Aorta (tissue), 5 donors: ENCODE data around the gene JCHAIN. TPM values are rescaled to one million over a fixed set of nuclear protein-coding genes. Genes with fewer than 3 reads are reported as not detected.
A peak's percentile ranks its signal among the peaks of the same experiment; 100 is the strongest.
"Not testable (repeated sequence)": the region's sequence is repeated elsewhere in the genome, so short reads cannot be mapped to it uniquely, and the experiment has no call there.

Source experiments
- ATAC-seq: fragments of 200-7000 bp; cut with Tn5 transposase; one replicate; pipeline ENCODE4 v1.9.1; 2022; ENCODE audit warnings: moderate library complexity; ENCODE audit not compliant: low FRiP score
- DNase-seq, 2 donors: peaks; one replicate each; pipeline ENCODE4 v3.0.0-alpha.2; 2020
- H3K27ac ChIP-seq, 2 donors: one replicate each; pipeline ENCODE4 v1.5.1; 2013; ENCODE audit warnings: low read length in 2 of 2, mild to moderate bottlenecking in 2 of 2, moderate library complexity in 2 of 2, control low read depth in 1 of 2, inconsistent platforms in 1 of 2, low read depth in 1 of 2
- H3K27me3 ChIP-seq, 2 donors: one replicate each; pipeline ENCODE4 v1.6.1; 2013; ENCODE audit warnings: control low read depth in 1 of 2, low read length in 1 of 2, mild to moderate bottlenecking in 1 of 2, moderate library complexity in 1 of 2; ENCODE audit not compliant: insufficient read depth in 2 of 2, control insufficient read depth in 1 of 2
- H3K36me3 ChIP-seq, 2 donors: one replicate each; pipeline ENCODE4 v1.6.1; 2013; ENCODE audit warnings: control low read depth in 1 of 2, low read length in 1 of 2, mild to moderate bottlenecking in 1 of 2; ENCODE audit not compliant: insufficient read depth in 2 of 2, control insufficient read depth in 1 of 2
- H3K4me1 ChIP-seq, 2 donors: one replicate each; pipeline ENCODE4 v1.6.1; 2013; ENCODE audit warnings: low read length in 2 of 2, control low read depth in 1 of 2, mild to moderate bottlenecking in 1 of 2, moderate library complexity in 1 of 2; ENCODE audit not compliant: insufficient read depth in 2 of 2, control insufficient read depth in 1 of 2
- H3K4me3 ChIP-seq, 2 donors: one replicate each; pipeline ENCODE4 v1.5.1; 2013; ENCODE audit warnings: low read length in 2 of 2, control low read depth in 1 of 2, mild to moderate bottlenecking in 1 of 2
- H3K9me3 ChIP-seq: one replicate; pipeline ENCODE4 v1.6.1; 2013; ENCODE audit warnings: mild to moderate bottlenecking, low read length; ENCODE audit not compliant: control insufficient read depth
- WGBS, 2 donors: extraction: QIAGEN DNeasy Blood & Tissue Kit; methylation state at CpG; one replicate each; pipeline ENCODE4 v1.1.7; 2013; 5-methylcytosine and 5-hydroxymethylcytosine counted together
- intact Hi-C, 2 donors: fragments of 100-400 bp; cut with DNase I; formaldehyde crosslinking; loops; one replicate each; pipeline versions ENCODE4 v1.14.2 to v1.15.0; 2022
- polyA plus RNA-seq, 2 donors: library from polyadenylated mRNA; stranded (reverse); fragments of 200-250 nt; gene quantifications; one replicate each; pipeline ENCODE4 v1.2.3, GENCODE V29; 2013
- total RNA-seq, 2 donors: library from RNA; stranded (reverse); fragmentation: NEBNext Ultra II Directional; extraction: Animal tissue kit (Norgen Biotek cat#: 25700); gene quantifications; one replicate each; pipeline ENCODE4 v1.2.1, GENCODE V29; 2021
- donor health status: healthy with polysubstance abuse.
- donor health status: Bipolar disorder and iron deficiency.
- donor health status: DM: no; HTN: no; CAD: no.
- donor health status: DM: no; HTN: no; CAD: no.
- donor health status: DM: yes; HTN: yes; CAD: no.

The JCHAIN gene
- total and polyA plus RNA-seq, 4 donors: 2.7 to 33.8 (median 15.7) TPM

DNA sequence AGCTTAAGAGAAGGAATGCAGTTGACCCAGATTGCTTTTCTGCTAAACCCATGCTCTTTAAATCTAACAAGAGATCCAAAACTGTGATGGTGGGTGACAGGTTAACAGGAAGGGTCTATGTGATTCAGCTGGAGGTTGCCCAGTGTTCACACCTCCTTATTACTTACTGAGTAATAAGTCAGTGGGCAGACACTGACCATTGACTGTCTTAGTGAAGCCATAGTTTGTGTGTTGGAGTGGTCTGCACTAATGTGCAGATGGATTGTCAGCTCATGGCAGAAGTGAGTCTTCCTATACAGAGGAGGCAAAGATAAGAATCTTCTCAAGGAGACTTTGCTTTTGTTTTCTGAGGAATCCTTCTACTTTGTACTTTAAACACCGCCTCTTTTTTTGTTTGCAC is 40.2 kb upstream of the JCHAIN start:
- no peaks in the 10 kb centered on the region for H3K9me3 ChIP-seq
- intact Hi-C loops: loop anchor here (10.0 kb wide), 2 partner anchors 78 to 128 kb away; partner anchors contain the start of gene GRSF1 (in 1 of the 2)
- peaks cover 5 to 7% of the 10 kb centered on the region in 2 donors for H3K4me1 ChIP-seq
- ATAC-seq (no peak), DNase-seq (no peak)
- no peaks in the 10 kb centered on the region for H3K27me3 ChIP-seq
- peak overlapping the region in 1 of 2 donors; percentile 40 for H3K27ac ChIP-seq
- H3K4me3 ChIP-seq: peak overlapping the region; percentile 91 to 92
- 84 to 96% methylated on average over 1 of the region's 1 CpG for WGBS, 2 donors
- H3K36me3 ChIP-seq: no peaks in the 10 kb centered on the region

DNA sequence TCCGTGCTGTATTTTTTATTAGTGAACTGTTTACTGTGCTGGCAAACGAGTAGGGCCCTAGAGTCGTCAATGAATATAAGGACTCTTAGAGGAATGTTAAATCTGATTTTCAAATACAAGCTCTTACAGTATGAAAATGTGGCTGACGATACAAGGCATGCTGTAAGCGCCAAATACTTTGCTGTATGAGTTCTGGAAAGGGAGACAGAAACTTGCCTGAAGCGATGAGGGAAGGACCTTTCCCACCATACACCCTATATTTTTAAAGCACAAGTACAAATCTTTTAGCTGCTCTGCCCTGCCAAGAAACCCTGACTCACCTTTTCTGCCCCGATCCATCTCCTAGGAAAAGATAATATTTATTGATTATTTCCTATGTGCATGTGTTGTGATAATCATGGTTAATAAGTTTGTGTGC is 39.7 kb upstream of the JCHAIN start:
- intact Hi-C loops: loop anchor here (10.0 kb wide), 2 partner anchors 79 to 129 kb away; partner anchors contain the start of gene GRSF1 (in 1 of the 2)
- H3K4me3 ChIP-seq: peak overlapping the region; percentile 91 to 92
- H3K27ac ChIP-seq: peak overlapping the region; percentile 80 to 84
- H3K27me3 ChIP-seq: no peaks in the 10 kb centered on the region
- DNase-seq (no peak), ATAC-seq (no peak)
- WGBS, 2 donors: 2 to 5% methylated on average over 7 of the region's 7 CpGs
- no peaks in the 10 kb centered on the region for H3K36me3 ChIP-seq
- H3K4me1 ChIP-seq: peaks cover 5 to 7% of the 10 kb centered on the region in 2 donors
- H3K9me3 ChIP-seq: no peaks in the 10 kb centered on the region

DNA sequence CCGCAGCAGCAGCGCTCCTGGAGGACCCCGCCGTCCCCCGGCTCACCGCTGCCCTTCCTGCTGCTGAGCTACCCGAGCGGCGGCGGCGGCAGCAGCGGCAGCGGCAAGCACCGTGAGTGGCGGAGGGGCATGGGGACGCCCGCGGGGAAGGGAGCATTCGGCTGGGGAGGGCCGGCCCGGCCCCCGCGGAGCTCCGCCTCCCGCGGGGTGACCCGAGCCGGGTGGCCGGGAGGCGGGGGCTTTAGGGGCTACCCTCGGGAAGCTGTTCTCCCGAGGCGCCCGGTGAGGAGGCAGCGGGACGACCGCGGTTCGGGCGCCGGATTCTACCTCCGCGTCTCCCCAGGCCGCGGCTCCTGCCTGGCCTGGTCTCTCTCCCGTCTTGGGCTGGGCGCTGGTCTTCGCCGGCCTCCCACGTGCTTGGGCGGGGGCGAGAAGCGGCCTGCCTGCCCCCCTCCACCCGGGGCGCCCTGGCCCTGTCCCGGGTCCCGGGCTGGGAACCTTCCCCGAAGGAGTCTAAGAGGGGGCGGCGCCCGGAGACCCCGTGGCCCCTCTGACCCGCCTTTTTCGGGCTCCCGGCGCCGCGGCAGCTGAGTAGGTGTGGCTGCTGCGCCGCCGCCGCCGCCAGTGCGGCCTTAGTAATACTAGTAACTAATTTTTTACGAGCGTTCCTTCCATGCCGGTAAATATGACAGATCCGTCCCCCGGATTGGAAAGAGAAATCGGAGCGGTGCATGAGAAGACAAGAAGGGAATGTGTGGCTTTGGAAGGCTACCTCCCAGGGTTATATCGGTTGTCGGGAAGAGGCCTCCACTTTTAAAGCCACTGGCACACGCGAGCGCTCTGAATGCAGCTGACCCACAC is 39.1 kb upstream of the JCHAIN start:
- intact Hi-C loops: loop anchor here (2.0 to 10.0 kb wide), 3 partner anchors 17 to 129 kb away; partner anchors contain the start of genes GRSF1 (in 1 of the 2) and UTP3 (in 1 of the 2)
- Histone ChIP-seq H3K9me3 (no peaks in the 10 kb centered on the region), H3K27ac (peak overlapping the region; percentile 80 to 84), H3K4me1 (peaks cover 5 to 7% of the 10 kb centered on the region in 2 donors), H3K4me3 (peak overlapping the region; percentile 91 to 92), H3K27me3 (no peaks in the 10 kb centered on the region), H3K36me3 (no peaks in the 10 kb centered on the region)
- WGBS, 2 donors: 0 to 1% methylated on average over 68 to 86 of the region's 86 CpGs
- DNase-seq (peak; percentile 85 to 91), ATAC-seq (peak; percentile 89)

DNA sequence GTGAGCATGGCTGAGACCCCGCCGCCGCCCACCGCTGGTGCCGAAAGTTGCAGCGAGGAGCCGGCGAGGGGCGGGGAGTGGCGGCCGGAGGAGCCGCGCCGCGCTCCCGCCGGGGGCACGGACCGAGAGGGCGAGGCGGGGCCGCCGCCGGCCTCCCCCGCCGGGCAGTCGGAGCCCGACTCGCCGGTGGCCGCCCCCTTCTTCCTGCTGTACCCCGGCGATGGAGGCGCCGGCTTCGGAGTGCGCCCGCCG is 38.5 kb upstream of the JCHAIN start:
- ATAC-seq (peak; percentile 53), DNase-seq (no peak)
- Histone ChIP-seq H3K36me3 (no peaks in the 10 kb centered on the region), H3K4me3 (peak overlapping the region; percentile 91 to 92), H3K9me3 (no peaks in the 10 kb centered on the region), H3K27ac (peak overlapping the region; percentile 80 to 84), H3K4me1 (peaks cover 5 to 7% of the 10 kb centered on the region in 2 donors), H3K27me3 (no peaks in the 10 kb centered on the region)
- WGBS, 2 donors: 0 to 1% methylated on average over 31 to 39 of the region's 39 CpGs
- intact Hi-C loops: loop anchor here (2.0 to 10.0 kb wide), 3 partner anchors 16 to 130 kb away; partner anchors contain the start of genes GRSF1 (in 1 of the 2) and UTP3 (in 1 of the 2)

DNA sequence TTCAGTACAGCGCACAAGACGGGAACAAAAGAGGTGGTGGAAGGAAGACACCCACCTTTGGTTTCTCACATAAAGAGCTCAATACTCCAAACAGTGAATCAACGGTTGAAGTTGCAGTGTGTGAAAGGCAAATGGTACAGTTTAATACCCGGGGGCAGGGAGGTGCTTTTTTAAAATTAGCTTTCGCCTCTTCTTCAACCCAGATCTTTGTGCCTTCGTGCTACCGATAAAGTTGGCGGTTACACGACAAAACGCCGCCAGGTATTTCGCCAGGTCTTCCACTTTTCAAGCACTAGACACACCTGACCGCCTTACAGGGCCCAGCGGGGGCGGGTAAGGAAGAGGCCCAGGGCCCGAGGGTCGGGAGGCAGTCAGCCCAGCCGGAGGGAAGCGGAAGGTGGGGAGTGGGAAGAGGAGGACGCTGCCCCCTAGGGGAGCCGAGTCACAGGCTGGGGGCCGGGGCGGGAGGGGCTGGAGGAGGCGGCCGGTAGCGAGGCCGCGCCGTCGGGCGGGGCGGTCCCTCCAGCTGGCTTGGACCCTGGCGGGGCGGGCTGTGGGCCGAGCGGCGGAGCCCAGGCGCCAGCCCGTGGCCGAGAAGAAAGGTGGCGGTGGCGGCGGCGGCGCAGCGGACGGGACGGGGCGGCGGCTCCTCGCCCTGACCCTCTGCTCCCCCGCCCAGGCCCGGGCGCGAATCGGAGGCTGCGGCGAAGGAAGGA is 38.1 kb upstream of the JCHAIN start:
- no peaks in the 10 kb centered on the region for H3K27me3 ChIP-seq
- H3K4me3 ChIP-seq: peak overlapping the region; percentile 91 to 92
- peak overlapping the region; percentile 80 to 84 for H3K27ac ChIP-seq
- intact Hi-C loops: loop anchor here (2.0 to 10.0 kb wide), 3 partner anchors 16 to 130 kb away; partner anchors contain the start of genes GRSF1 (in 1 of the 2) and UTP3 (in 1 of the 2)
- peak; percentile 92 for ATAC-seq
- WGBS, 2 donors: 1% methylated on average over 40 to 58 of the region's 58 CpGs
- DNase-seq: peak; percentile 86 to 93
- H3K4me1 ChIP-seq: peaks cover 5 to 7% of the 10 kb centered on the region in 2 donors
- H3K9me3 ChIP-seq: no peaks in the 10 kb centered on the region
- no peaks in the 10 kb centered on the region for H3K36me3 ChIP-seq

DNA sequence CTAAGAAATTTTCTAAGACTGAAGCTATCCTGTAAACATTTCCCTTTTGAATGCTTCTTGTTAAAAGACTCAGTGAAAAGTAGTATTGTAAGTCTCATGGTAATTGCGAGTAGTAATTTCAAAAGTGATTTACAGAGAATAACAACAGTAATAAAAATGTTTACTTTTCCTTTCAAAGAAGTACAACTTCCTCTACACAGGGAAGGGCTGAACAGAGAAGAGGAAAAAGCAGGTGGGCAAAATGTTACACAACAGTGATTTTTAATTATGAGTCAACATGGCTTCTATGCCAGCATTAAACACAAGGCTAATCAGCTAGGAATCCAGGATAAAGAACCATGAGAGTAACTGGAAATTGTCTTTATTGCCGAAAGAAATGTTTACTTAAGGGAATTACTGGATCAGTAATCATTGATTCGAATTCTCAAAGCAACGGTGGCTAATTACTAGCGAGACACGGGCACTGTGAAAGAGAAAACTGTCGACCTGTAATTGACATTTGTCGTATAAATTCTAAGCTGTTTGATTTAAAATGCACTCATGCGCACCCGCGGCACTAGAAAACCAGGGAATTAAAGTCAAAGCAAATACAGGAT is 37.4 kb upstream of the JCHAIN start:
- intact Hi-C loops: loop anchor here (2.0 to 10.0 kb wide), 3 partner anchors 15 to 131 kb away; partner anchors contain the start of genes GRSF1 (in 1 of the 2) and UTP3 (in 1 of the 2)
- H3K27ac ChIP-seq: peak overlapping the region; percentile 80 to 84
- no peak for DNase-seq
- peaks cover 5 to 7% of the 10 kb centered on the region in 2 donors for H3K4me1 ChIP-seq
- H3K27me3 ChIP-seq: no peaks in the 10 kb centered on the region
- H3K36me3 ChIP-seq: no peaks in the 10 kb centered on the region
- H3K9me3 ChIP-seq: no peaks in the 10 kb centered on the region
- peak overlapping the region; percentile 91 to 92 for H3K4me3 ChIP-seq
- WGBS, 2 donors: 6 to 11% methylated on average over 11 of the region's 11 CpGs
- ATAC-seq: no peak

DNA sequence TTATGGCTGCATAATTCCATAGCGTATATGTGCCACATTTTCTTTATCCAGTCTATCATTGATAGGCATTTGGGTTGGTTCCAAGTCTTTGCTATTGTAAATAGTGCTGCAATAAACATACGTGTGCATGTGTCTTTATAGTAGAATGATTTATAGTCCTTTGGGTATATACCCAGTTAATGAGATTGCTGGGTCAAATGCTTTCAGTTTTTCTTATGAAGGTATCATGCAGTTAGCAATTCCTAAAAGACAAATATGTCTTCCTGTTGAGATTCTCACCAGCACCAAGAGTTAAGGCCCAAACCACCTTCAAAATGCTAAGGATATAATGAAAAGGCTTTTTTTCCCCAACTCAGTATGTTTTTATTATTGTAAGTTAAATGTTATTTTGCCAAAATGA is 36.3 kb upstream of the JCHAIN start:
- intact Hi-C loops: loop anchor here (10.0 kb wide), 2 partner anchors 82 to 132 kb away; partner anchors contain the start of gene GRSF1 (in 1 of the 2)
- not testable (repeated sequence) for H3K36me3 ChIP-seq, ATAC-seq, H3K9me3 ChIP-seq, H3K27ac ChIP-seq, H3K27me3 ChIP-seq, DNase-seq, H3K4me3 ChIP-seq, H3K4me1 ChIP-seq
- WGBS, 2 donors: 61 to 62% methylated on average over 2 of the region's 2 CpGs

DNA sequence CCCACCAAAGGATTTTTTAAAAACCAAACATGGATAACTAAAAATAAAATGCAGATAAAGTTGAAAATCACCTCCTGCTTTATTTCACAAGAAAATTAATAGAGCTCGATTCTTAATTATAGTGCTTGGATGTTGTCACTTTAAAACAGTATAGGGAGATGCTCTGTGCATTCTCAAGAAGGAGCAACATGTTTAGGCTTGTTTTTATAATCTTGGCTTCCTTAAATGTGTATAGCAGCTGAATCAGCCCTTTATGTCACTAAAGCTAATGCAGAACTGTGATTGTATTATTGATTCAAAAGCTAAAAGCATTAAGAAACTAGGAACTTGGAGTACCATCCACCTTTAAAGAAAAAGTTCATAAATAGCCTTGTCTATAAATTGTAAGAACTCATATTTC is 35.0 kb upstream of the JCHAIN start:
- no peaks in the 10 kb centered on the region for H3K9me3 ChIP-seq
- H3K4me1 ChIP-seq: peaks cover 2 to 3% of the 10 kb centered on the region in 2 donors
- no peak overlapping the region for H3K27ac ChIP-seq
- 84 to 88% methylated on average over 1 of the region's 1 CpG for WGBS, 2 donors
- H3K36me3 ChIP-seq: no peaks in the 10 kb centered on the region
- ATAC-seq (no peak), DNase-seq (no peak)
- no peak overlapping the region for H3K4me3 ChIP-seq
- no peaks in the 10 kb centered on the region for H3K27me3 ChIP-seq
- intact Hi-C loops: loop anchor here (10.0 kb wide), 2 partner anchors 84 to 134 kb away; partner anchors contain the start of gene GRSF1 (in 1 of the 2)
